T-helper 9 cell (primary cell): Measurements from ENCODE around the gene NPRL2.
A peak's percentile ranks its signal among the peaks of the same experiment; 100 is the strongest.

ENCODE experiments used
- DNase-seq: peaks from one replicate; pipeline ENCODE4 v3.0.0-alpha.2; 2020

Gene NPRL2

DNA sequence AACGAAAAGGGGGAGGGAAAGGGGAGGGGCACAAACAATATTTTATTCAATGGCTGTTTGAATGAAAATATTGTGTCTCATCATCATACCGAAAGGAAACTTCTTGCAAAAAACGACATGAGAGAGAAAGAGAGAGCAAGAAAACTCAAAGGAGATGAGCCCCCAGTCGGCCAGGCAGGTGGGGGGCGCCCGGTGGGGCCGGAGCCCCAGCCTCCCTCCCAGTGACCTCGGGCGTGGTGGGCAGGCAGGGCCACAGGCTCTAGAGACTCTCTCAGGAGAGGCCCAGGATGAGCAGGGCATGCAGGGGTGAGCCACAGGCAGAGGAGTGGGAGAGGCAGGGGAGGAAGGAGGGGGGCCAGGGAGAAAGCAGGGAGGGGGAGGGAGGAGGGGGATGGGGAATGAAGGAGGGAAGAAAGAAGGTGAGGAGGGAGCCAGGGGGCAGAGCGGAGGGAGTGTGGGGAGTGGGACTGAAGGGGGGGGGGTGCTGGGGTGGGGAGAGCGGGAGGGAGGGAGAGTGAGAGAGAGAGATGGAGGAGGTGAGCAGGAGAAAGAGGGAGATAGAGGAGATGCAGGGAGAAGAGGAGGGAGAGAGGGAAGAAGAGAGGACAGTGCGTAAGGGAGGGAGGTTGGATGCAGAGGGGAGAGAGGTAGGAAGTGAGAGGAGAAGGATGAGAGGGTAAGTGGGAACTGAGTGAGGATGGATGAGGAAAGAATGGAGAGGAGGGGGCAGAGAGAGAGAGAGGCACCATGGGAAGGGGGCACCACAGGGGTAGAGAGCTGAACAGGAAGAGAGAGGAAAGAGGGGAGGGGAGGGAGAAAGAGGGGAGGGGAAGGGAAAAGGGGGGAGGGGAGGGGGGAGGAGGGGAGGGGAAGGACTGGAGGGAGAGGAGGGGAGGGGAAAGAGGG lies 22.8 kb upstream of the NPRL2 start:
- no peak for DNase-seq

DNA sequence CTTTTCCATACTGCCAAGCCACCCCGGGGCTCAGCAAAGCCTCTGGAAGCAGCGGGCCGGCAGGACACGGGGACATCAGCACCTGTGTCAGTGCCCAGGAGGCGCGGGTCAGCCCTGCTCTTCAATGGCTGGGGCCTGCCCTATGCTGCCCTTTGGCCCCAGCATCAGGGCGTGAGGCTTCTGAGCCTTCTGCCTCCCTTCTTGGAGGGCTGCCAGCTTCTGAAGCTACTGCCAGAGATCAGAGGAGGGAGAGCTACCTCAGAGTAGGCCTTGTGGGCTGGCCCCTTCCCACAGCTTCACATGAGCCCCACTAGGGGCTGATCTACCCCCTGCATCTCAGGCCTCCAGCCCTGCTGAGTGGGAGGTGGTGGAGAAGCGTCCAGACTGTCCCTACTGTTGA lies 21.8 kb upstream of the NPRL2 start:
- no peak for DNase-seq

DNA sequence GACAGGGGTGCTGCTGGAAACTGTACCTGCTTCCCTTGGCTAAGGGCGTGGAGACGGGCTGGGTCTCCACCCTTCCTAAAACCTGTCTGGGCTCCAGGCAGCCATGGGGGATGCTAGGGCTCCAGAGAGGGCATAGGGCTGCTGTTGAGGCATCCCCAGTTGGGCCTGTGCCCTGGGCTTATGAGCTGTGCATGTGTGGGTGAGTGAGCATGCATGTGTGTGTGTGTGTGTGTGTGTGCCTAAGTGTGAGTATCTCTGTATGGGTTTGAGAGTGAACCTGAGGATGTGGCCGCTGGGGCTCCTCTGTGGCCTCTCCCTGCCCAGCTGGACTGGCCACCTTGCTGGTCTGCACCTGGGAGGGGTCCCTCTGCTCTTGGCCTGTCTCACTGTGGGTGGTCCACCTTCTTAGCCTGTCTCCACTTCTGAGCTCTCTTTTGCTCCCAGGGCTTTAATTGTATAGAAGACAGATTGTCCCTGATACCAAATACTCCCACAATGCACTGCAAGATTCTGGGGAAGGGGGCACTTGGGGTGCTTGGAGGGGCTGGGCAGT lies 20.6 kb upstream of the NPRL2 start:
- no peak for DNase-seq

DNA sequence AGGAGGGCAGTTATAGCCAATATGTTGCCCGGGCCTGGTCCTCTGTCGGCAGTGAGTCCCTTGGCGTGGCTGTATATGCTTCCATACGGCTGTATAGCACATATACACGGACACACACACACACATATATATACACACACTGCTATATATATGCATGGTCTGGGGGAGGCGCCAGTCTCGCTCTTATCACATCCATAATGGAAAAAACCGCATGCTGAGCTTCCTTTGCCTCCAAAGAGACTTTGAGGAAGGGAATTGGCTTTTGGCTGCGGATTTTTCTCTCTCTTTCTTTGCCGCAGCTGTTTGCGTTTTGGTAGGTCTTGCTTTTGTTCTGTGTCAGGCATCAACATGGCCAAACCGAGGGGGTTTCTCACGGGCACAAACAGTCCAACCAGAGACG lies 20.0 kb upstream of the NPRL2 start:
- no peak for DNase-seq

DNA sequence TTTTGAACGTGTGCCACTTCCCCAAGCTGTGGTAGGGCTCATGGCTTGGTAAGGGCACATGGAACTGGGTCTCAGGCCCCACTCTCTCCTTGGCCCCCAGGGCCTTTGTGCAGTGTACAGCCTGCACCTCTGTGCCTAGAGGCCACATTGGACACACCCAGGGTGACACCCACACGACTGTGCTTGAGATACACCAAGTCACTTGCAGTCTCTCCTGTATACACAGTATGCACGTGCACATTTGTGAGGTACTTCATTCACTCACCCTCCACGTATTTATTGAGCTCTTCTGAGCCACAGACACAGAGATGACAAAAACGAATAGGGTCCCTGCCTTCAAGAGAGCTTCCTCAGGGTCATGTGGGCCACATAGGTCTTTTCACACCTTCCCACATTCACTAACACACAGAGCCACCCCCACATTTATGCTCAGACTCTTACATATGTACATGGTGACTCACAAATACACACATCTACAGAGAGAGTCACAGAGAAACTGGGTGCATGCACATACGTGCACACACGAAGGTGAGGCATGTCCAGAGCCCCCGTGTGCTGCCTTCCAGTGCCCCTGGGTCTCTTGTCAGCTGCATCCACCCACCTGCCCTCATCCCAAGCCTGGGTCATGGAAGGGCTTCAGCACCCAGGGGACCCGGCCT lies 18.6 kb upstream of the NPRL2 start:
- DNase-seq = no peak

DNA sequence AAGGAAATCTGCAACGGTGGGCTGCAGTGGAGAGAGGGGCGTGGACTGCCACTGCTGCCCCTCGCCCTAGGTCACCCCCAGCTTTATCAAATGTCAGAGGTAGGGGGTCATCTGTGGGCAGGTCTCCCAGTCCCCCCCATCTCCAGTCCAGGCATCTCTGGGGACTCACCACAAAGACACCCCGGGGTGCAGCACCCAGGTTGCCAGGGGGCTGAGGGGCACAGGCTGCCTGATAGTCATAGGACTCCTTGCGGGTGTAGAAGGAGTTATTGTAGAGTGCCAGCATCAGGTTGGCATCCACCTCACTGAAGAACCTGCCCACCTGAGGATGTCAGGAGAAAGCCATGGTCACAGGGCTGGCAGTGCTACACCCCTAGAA lies 15.3 kb upstream of the NPRL2 start:
- no peak for DNase-seq

DNA sequence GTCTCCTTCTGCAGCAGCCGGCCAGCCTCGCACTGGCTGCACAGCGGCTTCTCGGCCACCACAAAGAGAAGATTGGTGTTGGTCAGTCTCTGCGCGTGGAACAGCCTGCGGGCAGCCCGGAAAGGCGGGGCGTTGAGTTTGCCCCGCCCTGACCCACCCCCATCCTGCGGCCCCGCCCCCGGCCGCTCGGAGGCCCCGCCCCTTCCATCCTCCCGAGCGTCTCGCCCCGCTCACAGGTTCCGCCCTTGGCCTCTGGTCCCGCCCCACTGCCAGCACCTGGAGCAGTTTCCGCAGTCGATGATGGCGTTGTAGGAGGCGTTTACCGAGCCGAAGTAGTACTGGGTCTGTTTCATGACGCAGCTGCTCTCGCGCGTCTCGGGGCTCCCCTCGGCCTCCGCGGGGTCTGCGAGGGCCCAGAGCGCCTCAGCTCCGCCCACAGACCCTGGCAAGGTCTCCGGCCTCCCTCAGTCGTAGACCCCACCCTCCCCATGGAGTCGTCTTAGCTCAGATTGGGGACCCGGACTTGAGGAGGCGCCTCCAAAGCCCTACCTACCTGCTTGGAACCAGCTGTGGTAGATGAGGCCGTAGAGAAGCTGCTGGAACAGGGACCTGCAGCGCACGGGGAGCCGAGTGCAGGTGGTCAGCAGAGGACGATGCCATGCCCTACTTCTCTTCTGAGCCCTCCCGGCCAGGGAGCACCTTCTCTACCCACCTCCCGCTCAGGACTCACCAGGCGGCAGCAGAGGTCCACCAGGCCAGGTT lies 14.7 kb upstream of the NPRL2 start:
- peak; percentile 95 for DNase-seq

DNA sequence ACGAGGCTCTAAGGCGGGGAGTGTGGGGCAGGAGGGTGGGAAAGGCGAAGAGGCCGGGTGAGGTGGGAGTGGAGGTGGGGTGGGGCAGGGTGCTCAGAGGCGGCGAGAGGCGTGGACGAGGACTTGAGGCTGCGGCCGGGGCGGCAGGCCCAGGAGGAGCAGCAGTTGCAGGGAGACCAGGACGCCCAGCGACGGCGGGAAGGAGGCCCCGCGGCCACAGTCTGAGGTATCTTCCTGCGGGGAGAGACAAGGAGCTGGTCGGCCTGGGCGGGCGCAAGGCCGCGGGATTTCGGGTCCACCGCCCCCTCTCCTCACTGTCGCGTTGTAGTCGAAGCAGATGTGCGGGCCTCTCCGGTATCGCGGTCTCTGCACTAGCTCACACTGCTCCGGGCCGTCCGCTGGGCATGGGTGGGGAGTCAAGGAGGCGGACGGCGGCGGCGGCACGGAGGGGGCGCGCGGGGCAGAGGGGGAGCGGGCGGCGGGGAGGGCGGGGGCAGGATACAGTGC lies 14.1 kb upstream of the NPRL2 start:
- no peak for DNase-seq

DNA sequence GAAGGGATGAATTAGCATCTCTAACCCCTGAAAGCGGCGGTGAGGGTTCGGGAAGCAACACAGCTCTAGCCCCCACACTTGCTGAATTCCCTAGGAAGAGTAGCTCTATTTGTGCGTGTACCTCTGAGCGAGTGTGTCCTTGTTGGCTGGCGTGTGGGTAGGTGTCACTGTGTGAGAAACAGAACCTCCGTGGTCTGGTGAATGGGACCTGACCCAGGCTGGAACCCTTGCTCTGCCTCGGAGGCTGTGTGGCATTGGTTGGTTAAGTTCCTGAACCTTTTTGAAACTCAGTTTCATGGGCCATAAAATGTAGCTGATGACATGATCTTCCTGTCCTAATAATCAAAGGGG lies 9.2 kb upstream of the NPRL2 start:
- DNase-seq = no peak

DNA sequence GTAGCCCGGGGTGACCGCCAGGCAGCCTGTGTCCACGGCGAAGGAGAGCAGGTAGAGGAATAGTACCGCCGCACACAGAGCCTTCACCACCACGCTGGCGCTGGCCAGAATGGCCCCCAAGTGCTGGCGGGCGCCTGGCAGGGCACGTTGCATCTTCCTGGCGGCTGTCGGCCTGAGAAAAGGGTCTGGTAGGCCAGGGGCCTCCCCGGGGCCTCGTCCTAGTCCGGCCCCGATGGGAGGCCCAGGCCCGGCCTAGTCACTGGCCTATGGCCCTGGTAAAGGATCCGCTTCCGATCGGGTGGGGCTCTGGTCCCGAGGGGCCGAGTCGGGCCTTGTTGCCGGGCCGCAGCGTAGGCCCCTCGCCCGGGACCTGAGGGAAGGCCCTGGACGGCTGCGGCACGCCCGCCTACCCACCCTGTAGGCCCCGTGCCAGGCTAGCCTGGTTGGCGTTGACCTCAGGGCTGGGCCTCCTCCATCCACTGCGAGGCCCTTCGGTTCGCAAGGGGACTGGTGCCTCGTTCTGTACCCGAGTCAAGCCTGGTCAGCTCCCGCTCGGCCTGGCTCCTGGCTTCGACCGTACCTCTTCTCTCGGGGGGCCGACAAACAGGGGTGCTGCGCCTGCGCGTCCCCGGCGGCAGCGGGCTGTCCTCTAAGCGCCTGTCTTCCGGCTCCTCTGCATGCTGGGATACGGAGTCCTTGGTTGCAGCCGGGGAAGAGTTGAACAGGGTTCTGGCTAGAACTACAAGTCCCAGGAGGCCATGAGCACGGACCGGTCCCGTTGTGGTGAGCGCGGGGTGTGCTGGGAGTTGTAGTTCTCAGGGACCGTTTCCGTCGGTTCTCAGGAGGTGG lies 8.6 kb upstream of the NPRL2 start, which contains the start of gene TMEM115:
TSS of gene TMEM115 (minus strand) at position 611 of the 849 bp plus-strand sequence. CDS start at position 153, 458 bp downstream.
- DNase-seq = peak; percentile 93

DNA sequence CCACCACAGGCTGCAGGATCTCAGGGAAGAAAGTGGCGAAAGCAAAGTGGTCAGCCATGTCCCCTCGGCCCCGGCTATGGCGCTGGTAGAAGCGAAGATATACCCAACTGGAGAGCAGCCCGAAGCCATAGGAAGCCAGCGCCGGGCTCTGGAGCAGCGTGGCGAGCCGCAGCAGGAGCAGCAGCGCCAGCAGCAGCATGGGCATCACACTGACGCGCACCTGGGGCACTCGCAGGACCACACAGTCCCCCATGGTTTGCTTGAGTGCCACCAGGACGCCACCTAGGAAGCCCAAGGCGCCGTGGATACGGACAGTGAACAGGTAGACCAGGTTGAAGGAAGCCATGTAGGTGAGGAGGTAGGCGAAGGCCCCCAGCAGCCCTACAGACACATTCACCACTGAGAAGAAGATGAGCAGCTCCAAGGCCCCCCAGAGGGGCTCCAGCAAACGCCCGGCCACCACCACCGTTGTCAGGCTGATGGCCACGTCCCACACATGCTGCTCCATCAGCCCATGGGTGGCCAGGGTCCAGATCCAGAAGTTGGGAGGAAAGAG lies 7.9 kb upstream of the NPRL2 start:
- DNase-seq = no peak

DNA sequence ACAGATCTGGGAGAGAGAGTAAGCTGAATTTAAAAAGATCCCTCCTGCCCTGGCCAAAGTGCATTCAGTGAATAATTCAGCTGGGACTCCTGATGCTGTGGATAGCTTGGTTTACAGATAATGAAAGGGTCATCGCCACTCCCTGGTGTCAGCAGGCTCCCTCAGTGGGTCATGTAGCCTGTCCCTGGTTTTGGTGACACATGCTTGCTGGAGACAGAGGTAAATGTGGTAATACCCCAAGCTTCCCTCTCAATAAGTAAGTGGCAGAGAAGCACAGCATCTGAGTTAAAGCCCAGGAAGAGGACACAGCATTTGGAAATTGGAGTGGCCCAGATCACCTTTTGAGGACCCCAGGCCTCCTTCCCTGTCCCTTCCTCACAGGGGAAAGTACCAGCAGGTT lies 6.9 kb upstream of the NPRL2 start:
- DNase-seq = no peak

DNA sequence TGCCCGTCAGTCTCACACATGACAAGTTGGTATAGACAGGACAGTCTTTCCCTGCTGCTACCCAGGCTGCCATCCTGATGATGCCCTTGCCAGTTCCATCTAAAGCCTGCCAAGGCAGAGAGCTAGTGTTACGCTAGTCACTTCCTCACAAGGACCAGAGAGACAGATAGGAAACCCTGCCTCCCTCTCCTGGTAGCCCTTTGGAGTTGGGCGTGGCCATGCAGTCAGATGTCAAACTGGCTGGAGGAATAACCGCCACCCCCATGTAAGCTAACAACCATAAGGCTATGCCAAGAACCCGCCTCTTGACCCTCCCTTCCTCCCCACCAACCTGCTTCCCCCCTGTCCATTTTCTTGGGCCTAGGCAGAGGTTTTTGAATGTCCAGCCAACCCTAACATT lies 6.0 kb upstream of the NPRL2 start:
- DNase-seq = no peak

DNA sequence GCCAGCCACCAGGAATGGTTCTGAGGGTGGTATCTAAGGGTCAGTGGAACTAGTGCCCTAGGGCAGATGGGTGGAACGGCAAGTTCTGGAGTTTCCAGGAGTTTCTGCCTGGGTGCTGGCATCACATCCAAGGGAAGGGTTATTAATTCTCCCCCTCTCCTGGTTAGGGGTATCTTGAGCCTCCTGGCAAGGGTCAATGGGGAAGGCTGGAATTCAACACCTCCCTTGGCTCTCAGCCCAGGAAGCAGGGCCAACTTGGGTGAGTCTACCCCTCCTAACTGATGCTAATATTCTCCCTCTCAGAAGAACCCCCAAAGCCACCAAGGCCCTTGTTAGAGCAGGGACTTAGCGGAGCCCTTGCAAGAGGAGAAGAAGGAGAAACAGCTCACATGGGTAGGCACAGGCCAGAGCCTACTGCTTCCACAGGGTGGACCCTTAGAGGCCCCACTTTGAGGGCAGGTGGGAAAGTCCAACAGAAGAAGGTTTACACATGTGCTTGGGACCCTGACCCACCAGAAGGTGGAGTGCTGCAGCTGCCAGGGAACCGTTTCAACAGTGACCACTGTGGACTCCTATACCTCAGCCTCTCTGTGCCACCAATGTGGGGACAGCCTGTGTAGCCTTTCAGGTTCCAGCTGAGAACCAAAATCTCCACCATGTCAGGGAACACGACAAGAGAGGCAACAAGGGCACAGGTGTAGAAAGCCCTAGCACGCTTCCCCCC lies 5.4 kb upstream of the NPRL2 start:
- DNase-seq = no peak

DNA sequence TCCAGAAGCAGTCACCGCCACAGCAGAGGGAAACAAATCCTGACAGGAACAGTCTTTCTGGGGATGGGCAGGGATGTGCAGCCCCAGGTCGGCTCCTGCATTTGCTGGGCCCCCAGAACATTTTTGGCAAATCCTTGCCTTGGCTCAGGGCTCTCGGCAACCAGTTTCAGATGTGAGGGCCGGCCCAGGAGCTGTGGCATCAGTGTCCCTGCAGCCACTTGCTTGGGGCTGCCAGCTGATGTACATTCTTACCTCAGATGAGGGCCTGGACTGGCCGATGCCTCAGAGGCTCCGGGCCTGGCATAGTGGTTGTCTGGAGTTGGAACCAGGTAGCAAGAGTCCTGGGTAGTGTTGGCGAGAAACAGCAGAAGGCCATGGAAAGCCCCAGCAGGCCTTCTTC lies 4.3 kb upstream of the NPRL2 start:
- DNase-seq = no peak

DNA sequence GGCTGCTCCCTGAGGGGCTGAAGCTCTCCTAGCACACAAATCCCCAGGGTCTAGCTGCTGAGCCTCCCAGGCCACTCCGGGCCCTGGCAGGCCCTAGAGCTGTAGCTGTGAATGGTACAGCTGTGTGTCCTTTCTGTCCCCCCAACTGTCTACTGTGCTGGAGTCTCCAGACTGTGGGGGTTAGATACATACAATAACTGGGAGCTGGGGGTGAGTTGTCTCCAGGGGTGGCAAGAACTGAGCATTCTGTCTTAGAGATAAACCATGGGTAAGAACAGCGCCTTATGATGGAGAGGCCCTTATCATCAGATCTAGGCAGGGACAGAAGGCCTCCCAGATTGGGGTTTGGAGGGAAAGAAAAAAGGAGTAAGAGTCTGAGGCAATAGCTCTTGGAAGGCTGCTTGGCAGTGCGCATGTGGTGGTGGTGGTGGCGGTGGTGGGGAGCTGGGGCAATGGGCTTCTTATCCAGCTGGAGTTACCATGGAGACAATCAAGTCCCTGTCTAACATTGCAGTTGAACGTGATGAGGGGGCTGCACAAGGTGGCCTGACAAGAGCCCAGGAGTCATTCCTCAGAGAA lies 3.7 kb upstream of the NPRL2 start:
- DNase-seq = no peak

DNA sequence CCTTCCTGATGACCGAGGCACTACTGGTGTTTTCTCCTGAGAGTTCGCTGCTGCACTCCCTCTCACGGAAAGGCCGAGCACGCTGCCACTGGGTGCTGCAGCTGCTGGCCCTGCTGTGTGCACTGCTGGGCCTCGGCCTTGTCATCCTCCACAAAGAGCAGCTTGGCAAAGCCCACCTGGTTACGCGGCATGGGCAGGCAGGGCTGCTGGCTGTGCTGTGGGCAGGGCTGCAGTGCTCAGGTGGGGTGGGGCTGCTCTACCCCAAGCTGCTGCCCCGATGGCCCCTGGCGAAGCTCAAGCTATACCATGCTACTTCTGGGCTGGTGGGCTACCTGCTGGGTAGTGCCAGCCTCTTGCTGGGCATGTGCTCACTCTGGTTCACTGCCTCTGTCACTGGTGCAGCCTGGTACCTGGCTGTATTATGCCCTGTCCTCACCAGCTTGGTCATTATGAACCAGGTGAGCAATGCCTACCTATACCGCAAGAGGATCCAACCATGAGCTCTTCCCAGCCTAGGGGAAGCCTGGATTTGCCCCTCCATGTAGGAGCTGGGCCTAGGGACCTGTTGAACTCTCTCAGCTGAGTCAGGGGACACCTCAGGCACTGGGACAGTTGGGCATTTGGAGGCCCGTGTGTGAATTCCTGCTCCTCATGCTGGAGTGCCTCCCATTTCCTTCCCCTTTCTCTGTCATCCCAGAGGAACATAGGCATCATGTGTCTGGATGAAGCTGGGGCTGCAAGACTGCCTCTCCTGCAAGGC lies 2.9 kb upstream of the NPRL2 start:
- no peak for DNase-seq

DNA sequence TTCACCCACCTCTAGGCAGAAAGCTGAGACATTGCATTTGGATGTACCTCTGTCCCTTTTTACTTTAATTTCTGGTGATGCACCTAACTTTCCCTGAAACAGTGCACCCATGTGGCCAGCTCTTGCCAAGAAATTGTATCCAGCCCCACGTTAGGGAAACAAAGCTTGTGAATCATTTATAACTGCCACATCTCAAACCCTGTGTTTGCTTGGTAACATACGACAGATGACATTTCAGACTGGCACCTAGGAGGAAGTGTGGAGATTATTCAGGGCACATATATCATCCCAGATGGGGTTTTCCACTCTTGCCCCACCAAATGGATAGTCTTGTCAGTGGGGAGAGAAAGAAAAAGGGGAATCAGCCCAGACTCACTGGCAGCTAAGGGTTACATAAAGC lies 2.2 kb upstream of the NPRL2 start:
- no peak for DNase-seq

DNA sequence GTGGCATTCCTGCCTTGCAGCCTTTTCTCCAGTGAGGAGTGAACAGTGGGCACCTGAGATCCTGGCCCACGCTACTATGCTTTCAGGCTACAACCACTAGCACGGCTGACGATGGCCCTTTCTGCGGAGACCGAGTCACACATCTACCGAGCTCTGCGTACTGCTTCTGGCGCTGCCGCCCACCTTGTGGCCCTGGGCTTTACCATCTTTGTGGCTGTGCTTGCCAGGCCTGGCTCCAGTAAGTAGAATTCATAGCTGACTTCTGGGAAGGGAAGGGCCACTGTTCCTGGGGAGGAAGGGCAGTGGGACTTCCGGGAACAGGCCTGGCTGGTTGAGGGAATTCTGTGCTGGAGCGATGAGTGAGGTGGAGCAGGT lies 735 bp upstream of the NPRL2 start:
- DNase-seq = no peak

DNA sequence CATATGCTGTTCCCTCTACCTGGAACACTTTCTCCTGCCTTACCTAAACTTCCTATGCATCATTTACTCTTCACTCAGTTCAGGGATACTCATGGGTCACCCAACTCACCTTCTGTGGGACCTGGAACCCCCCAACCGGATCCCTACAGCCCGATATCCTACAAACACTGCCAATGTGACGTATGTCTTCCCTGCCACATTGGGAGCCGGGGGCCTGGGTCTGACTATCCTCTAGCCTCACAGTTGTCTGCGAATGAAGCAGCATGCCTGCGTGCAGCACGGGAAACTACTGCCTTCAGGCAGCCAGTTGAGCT lies 405 bp downstream of the NPRL2 start:
- DNase-seq = no peak
